Activated CD8-positive, alpha-beta memory T cell treated with anti-CD3 and anti-CD28 coated beads, Interleukin-2, amount 50 U/mL, for 24 hours (primary cell): ENCODE measurements around the gene ACTL10.

ENCODE experiments used
- DNase-seq: peaks from one replicate; pipeline ENCODE4 v3.0.0-alpha.2; 2020; ENCODE audit errors: extremely low read depth

ACTL10 gene

DNA sequence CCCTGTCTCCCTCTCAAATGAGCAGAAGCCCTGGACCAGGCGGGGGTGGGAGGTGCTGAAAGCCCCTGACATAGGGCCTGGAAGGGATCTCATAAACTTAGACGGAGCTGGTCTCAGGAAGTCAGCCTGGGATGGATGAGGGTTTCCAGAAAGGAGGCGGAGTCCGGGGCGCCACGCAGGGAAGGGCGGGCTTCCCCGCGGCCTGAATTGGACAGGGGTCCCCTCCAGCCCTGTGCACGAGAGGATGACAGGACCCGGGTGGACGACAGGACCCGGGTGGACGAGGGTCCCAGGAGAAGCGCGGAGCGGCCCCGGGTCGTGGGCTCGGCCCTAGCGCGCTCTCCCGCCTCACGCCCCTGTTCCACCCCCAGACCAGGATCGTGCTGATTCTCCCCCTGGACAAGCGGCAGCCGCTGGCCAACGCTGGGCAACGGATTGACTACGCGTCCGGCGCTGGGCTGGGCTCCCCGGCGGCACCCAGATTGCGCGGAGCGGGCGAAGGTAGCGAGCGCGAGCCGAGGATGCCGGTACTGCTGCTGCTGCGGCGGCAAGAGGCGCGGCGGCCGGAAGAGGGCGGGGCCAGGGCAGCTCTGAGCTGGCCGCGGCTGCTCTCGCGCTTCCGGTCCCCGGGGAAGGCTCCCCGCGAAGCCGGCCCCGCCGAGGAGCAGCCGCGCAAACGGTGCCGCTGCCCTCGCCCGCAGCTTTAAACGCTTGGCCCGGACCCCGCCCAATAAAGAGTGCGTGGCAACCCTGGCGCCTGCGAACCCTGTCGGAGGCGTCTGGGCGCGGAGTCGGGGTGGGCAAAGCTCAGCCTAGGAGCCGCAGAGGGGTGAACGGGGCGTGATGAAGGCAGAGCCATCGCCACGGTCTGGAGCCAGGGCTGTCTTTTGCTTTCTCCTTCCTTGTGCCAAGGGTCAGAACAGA, 3.3 kb upstream of the ACTL10 start:
- peak; percentile 49 for DNase-seq

DNA sequence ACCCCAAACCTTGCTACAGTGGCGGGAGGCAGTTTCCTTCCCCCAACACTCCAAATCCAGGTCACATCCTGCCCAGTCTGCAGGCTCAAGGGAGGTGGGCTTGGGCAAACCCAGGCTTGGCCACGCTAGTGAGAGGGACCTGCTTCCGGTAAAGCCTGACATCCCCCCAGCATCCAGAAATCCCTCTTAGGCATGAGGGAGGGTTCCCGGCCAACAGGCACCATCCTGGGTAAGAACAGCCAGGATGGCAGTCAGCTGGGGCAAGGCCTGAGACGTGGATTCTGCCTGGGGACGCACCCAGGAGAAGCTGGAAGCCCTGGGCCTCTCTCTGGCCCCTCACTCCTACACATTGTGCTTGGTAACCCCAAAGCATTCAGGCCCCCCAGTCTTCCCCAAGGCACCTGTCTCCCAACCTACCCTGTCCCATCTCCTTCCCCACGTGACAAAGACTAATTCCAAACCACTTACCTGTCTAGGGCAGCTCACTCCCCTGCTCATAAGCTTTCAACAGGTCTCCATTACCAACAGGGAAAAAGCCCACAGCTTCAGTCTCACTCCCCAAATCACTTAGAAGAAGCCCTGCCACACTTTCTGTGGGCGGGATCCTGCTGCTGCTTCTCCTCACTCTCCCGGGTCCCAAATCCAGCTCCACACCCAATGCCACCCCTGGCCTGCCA, 2.5 kb upstream of the ACTL10 start:
- DNase-seq = no peak

DNA sequence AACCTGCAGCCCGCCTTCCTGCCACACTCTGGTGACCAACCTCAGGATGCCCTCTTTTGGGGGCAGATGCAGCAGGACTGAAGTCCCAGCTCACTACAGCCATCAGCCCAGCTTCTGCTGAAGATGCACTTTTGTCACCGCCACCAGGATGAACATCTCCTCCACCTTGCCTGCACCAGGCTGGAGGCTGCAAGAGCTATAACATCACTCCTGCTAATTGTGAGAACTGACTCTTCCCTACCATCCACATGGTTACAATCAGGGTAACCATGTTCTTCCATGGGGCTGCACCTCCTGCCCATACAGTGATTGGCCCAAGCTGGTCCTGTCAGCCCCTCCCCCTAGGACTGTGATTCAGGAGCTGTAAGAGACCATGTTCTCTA, 2.0 kb upstream of the ACTL10 start:
- no peak for DNase-seq

DNA sequence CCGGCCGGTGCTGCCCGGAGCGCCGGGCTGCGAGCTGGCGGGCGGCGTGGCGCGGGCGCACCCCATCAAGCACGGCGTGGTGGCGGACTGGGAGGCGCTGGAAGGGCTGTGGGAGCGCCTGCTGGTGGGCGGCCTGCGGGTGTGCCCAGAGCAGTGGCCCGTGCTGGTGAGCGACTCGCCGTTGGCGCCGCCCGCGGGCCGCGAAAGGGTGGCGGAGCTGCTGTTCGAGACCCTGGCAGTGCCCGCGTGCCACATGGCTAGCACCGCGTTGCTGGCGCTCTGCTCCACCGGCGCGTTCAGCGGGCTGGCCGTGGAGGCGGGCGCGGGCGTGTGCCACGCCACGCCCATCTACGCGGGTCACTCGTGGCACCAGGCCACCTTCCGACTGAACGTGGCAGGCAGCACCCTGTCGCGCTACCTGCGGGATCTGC, 517 bp downstream of the ACTL10 start:
- DNase-seq = no peak

DNA sequence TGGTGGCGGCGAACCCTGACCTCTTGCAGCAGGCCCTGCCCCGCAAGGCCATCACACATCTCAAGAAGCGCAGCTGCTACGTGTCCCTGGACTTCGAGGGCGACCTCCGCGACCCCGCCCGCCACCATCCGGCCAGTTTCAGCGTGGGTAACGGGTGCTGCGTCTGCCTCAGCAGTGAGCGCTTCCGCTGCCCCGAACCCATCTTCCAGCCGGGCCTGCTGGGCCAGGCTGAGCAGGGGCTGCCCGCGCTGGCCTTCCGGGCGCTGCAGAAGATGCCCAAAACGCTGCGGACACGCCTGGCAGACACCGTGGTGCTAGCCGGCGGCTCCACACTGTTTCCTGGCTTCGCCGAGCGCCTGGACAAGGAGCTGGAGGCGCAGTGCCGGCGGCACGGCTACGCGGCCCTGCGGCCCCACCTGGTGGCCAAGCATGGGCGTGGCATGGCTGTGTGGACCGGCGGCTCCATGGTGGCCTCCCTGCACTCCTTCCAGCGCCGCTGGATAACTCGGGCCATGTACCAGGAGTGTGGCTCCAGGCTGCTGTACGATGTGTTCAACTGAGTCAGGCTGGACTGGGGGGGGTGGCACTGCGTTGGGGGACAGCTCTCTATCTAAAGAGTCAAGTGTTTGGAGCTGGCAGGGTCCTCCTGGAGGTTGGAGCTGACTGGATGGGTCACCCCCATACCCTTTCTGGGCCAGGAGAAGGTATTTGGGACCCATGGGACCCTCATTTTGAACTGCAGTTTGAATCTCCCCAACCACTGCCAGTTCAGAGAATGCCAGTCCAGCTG, 1.1 kb downstream of the ACTL10 start:
- DNase-seq = no peak

DNA sequence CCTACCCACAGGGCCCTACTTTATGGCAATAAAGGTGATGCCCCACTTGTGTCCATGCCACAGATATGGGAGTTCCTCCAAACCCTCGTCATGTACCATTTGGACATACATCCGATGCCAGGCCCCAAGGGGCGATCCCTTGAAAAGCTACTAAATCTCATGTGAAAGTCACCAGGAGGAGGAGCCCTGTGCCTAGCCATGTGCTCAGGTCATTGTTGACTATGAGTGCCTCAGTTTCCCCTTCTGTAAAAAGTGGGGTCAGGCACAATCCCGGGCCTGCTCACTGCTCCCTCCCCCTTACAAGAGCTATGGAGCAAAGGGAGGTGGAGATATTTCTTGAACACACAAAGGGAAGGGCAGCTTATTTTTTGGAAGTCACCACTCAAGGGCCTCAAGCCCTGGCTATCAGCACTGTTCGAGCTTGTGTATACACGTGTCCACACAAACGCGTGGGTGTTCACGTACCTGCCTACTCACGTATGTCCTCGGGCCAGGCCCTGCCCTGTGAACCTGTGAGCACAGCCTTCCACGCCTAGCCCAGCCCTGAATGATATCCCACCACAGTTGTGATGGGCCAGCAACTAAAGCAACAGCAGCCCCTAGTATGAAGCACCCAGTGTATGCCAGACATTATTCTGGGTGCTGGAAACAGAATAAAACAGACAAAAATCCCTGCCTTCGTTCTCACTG, 1.9 kb downstream of the ACTL10 start:
- DNase-seq = no peak

DNA sequence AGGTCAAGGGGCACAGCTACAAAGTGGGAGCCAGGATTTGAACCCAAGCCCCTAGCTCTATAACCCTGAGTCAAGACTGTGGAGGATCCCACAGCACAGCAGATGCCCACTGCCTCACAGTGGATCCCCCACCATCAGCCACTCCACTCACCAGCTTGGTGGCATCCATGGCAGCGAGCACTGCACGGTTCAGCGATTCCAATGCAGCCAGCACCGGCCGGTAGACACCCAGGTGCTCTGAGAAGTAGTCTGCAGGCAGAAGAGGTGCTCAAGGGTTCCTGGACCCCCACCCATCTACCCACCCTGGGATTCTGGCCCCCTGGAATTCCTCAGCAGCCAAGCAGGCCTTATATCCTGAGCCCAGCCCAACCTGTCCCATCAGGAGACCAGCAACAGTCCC, 2.5 kb downstream of the ACTL10 start:
- no peak for DNase-seq

DNA sequence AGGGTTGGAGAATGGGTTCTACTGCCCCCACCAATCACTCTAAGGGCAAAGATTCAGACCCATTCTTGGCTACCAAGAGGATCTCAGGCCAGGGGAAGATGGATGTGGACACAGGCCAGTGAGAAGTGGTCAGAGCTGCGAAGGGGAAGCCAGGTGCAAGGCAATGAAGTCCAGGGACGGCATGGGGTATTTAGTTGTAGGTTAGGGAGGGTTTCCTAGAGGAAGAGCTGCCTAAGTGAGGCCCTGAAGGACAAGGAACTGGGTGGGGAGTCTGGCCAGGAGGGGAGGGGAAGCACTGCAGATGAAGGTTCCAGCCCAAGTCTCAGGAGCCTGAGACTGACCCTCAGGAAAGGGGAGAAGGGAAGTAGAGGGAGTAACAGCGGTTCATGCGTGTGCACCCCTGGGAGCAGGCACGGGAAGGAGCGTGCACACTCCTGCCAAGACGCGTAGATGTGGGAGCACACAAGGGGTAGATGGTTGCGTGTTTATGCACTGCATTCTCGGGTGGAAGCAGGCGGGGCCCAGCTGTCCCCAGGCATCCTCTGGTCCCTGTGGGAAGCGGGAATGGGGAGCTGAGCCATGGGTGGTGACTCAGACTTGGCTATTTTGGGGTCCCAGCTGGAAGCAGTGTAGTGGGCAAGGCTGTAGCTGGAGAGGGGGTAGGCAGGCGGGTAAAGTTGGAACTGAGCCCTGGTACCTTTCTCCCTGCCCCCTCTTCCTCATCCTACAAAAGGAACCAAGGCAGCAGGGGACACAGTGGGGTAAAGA, 3.3 kb downstream of the ACTL10 start:
- DNase-seq = no peak

DNA sequence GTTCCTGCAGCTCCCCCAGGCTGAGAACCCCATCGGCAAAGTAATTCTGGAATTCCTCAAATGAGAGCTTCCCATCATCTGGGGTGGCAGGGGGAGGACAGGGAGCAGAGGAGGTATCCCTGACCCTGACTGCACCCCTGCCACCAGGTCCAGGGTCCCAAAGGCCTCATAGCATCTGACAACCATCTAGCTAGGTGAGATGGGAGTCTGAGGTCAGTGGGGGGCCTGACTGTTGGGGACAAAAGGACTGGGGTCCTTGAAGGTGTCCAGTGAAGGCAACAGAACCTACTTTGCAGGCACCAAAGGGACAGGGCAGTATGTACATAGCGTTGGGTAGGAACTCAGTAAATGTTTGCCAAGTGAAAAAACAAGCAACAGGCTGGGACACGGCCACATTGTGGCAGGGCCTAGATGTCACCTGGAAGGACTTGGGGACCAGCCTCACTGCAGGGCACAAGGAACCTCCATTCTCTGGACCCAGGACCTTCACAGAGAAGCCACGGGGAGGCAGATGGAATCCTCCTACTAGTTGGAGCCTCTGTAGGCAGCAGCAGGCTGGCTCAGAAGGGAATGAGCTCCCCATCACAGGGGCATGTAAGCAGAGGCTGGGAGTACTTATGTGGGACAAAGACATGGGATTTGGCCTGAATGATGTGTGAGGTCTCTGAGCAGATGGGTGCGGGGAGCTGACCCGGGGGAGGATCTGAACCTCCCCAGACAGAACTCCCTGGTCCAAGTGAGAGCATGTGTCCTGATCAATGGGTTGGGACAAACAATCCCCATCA, 4.2 kb downstream of the ACTL10 start:
- DNase-seq = no peak

DNA sequence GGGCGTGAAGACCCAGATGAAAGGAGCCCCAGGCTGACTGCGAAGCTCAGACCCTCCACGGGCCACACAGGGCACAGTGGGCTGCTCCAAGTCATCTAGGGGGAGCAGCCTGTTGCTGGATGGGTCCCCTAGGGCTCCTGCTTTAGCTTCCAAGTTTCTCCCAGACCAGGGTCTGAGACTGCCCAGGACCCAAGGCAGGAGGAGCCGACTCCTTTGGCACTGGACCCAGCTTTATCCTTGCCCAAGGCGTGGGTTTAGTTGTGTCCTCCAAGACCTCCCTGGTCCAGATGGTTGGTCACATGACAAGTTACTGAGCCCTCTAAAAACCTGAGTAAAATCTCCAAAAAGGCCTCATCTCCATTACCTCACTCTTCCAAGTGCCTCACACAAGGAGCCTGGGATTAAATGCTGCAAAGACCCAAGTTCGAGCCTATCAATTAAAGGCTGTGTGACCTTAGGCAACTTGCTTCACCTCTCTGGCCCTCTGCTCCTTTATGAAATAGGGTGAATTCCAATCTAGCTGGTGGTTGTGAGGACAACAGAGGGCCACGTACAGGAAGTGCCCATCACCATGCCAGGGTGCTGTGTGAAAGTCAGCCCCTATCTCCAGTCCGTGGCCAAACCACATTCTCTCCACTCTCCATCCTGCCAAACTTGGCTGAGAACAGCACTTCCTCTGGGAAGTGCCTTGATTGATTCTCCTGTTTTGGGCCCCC, 5.0 kb downstream of the ACTL10 start:
- DNase-seq = no peak

DNA sequence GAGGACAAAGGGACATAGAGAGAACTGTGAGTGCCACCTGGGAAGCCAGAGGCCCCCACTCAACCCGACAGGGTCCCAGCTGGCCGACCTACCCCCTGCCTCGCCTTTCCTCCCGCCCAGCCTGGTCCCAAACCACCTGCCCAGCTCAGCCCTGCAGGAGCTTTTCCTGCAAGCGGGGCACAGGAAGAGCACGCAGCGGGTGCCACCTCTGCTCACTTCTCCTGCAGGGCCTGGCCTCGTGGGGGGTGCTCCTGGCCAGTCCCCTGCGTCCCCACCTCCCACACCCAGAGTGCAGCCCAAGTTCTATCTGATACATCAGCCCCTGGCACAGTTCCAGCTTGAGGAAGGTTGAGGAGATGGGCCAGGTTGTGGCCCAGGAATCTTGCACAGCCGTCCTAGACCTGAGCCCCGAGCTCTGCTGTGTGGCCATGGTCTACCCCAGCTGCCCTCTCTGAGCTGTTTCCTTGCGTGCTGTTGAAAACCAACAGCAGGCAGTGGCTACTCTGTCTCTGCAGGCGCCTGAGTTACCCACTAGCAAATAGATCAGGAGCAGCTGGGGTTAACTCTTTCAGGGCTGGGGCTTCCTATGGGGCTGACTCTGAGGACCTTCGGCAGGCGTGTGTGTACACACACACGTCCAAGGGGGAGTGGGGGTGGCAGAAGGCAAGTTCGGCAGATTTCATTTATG, 5.8 kb downstream of the ACTL10 start:
- no peak for DNase-seq

DNA sequence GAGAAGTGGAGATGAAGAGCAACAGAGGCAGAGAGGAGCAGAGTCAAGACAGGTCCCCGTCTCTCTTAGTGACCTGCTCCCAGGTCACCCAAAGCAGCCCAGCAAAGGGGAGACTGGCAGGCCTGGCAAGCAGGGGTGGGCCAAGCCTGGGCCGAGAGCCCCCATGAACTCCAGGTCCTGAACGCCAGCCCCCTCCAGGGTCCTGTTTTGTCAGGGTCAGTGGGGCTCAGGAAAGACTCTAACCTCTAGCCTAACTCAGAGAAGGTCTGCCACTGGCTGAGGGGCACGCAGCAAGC, 6.3 kb downstream of the ACTL10 start:
- DNase-seq = no peak

DNA sequence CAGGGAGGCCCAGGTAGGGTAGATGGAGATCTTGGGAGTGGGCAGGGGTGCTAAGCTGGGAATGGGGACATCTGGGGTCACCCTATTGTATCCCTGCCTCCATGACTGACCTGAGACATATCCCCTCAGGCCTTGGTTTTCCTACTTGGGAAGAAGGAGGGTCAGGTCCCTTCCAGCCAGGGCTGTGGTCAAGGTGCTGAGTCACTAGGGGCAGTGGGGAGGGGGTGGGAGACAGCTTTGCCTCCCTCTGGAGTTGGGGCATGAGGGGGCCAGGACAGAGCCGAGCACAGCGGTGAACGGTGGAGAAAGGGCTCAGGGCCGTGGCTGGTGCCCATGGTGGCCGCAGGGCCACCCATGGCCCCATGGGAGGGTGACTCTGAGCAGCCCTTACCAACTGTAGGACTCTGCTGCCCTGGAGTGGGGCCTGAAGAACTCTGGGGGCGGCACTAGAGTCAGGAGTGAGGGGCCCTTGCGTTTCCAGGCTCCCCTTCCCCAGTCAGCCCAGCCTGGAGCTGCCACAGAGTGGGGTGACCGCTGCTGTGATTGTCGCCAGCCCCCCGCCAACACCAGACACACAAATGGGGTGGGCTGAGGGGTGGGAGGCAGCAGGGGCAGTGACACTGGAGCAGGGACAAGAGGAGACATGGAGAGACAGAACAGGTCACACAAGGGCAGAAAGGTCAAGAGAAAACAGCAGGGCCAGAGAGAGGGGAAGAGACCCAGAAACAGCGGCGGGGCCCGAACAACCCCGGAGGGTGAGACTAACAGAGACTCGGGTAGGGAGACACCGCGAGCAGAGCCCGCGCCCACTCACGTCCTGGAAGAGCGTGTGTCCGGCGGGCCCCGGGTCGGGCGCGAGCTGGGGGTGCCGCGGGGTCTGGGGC, 6.9 kb downstream of the ACTL10 start:
- DNase-seq = no peak

DNA sequence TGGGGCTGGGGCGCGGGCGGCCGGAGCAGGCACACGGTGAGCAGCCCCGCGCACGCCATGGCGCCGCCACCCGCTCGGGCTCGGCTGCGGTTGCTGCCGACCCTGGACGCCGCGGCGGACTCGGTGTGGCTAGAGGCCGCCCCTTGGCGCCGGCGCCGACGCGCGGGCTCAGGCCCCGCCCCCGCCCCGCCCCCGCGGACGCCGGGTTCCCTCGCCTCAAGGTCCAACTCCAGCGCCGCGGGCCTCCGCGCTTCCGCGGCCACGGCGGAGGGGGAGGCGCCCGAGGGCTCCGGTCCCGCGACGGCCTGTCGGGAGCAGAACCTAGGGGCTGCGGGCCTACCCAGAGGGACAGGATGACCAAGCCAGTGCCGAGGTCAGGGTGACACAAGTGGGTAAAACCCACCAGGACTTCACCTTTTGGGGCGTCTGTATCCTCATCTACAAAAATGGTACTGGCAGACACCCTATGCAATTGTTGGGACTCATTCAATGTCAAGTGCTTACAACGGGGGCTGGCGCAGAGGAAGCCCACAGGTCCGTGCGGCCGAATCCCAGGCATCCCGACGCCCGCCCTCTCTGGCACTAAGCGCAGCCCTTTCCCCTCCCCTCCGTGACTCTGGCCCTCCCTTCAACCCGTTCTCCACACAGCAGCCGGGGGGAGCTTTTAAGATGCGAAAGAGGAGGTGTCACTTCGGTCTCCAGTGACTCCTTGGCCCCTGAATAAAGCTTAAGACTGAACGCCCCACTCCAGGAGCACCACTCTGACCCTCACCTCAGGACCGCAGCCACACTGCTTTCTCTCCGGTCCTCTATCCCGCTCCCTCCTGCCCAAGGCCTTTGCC, 7.8 kb downstream of the ACTL10 start, which contains the start of gene NECAB3:
Gene NECAB3 (minus strand): TSS at position 135 of the 842 bp plus-strand sequence. CDS start 76 bp downstream, at position 59.
- DNase-seq = no peak

DNA sequence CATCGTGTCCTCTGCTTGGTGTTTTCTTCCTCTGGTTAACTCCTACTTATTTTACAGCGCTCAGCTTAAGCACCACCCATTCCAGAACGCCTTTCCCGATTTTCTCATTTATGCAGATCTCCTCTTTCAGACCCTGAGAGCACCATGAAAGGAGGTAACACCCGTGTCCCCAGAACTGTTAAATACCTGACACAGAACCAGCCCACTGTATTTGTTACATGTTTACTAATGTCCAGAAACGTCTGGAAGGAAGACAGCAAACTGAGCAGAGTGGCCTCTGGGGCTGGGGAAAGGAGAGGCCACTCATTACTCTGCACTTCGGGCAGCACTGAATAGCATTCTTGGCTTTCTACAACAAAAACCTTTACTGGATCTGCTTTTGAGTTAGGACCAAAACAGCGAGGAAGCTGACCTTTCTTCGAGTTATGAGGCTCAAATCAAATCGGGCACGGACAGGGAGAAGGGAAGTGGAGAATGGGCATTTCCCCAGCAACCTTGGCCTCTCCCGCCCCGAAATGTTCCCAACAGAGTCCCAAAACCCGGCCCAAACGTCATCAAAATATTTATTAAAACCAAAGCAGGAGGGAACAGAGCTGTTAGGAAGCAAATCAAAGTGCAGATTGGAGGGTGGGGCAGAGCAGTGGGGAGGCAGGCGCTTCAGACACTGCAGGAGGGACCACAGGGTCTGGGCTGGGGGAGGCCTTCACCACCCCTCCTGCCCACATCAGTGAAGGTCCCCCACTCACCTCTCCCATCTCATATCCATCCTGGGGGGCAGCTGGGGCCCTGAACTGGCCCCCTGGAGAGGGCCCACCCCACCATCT, 8.6 kb downstream of the ACTL10 start:
- no peak for DNase-seq

DNA sequence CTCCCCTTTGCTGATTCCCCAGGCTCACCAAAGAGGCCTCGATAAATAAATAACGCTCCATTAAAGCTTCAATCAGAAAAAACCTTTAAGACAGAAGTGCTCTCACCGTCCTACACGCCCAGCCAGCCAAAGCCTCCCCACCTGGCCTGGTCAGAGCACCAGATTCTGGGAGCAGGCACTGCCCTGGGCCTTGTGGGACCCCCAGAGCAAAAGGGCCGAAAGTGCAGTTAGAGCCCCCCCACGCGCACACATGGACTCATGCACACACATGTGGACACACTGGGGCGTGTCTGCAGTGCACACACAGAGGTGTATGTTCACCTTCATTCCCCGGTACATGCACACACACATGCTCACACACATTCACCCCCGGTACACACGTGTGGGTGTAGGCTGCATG, 9.4 kb downstream of the ACTL10 start:
- DNase-seq = no peak
